ENCODE data around the gene DOK6. TPM values are rescaled to one million over a fixed set of nuclear protein-coding genes. Genes with fewer than 3 reads are reported as not detected.

The DOK6 gene
- total RNA-seq, 1 donor from 2014 or later, result 91.4 TPM

DNA sequence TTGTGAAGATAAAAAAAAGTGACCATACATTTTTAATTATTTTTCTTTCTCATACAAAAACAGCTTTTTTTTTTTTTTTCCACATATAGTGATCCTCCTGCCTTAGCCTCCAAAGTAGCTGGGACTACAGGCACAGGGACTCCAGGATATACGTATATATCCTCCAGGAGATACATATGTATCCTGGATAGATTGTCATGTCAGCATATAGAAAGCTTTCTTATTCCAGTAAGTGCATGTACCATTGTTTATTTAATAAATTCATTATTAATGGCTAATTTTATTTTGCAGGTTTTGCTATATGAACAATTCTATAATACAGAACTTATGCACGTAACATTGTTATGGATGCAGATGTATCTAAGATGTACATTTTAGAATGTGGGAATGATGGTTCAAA is 138.7 kb downstream of the DOK6 start:
- DNase-seq, result no peak

DNA sequence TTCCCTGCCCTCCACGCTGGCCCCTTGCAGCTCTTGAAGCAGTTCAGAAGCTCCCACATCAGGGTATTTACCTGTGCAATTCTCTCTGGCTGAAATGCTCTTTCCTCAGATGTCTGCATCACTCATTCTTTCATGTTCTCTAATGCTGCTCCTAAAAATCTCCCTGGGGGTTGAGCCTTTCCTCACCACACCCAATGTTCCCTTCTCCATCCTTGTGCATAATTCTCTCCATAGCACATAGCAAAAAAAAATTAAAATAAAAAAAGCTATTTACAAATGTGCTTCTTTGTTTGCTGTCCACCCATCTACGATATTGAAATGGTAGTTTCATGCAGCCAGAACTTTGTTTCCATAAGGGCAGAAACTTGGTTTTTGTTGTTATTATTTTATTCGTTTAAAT is 155.5 kb downstream of the DOK6 start:
- DNase-seq, result no peak

DNA sequence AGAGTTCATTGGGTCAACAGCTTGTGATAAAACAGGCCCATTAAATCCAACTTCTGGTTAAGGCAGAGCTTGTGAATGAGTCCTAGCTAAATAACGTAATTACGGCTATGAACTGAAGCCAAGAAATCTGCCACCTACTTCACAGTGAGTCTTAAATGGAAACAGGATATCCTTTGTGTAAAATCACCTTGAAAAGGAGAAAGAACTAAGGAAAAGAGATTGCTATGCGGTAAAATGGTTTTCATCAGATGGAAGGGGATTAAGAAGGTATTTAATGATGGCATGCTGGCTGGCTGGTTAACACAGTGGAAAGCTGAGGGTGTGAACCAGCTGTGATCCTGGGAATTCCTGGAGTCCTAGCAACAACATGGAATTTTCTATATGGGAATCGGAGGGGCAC is 156.6 kb downstream of the DOK6 start:
- no peak for DNase-seq

DNA sequence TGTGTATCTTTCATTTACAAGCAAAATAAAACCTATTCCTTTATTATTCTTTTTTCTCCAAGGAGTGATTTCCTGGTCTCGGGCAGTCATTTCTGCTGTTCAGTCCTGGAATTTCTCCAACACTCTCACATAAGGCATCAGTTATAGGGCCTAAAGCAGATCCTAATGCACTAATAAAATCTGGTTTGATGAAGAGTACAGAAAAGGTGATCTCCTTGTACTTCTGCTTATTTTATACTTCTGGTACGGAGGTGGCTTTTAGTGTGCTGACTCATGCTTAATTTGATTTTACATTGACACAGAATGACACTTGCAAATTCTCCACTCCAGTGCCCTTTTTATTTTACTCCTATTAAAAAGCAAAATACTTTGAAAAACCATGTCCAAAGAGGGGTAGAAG is 157.4 kb downstream of the DOK6 start:
- no peak for DNase-seq

DNA sequence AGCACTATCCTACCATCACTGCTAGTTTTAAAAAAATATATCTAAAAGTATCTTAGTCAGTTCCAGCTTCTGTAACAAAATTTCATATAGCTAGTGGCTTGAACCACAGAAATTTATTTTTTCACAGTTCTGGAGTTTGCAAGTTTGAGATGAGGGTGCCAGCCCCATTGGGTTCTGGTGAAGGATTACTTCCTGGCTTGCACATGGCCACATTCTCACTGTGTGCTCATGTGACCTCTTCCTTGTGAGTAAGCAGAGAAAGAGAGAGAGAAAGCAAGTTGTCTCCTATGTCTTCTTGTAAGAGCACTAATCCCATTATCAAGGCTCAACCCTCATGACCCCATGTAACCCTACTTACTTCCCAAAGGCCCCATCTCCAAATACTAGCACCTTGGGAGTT is 158.9 kb downstream of the DOK6 start:
- no peak for DNase-seq

DNA sequence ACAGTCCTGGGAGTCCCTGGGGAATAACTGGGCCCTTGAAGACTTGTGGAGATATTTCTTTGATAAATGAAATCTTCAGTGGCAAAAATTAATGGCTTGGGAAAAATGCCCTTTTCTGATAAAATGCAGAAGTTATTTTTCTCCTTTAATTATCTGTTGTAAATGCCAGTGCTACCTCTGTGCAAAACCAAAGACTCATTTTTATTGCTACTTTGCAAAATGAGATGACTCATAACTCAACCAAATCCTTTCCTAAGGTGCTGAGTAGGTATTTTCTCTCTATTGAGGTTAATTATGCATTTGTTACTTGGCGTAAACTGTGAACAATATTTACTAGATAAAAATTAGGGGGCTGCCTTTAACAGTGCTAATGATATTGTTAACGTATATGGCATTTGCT is 163.9 kb downstream of the DOK6 start:
- DNase-seq, result no peak

DNA sequence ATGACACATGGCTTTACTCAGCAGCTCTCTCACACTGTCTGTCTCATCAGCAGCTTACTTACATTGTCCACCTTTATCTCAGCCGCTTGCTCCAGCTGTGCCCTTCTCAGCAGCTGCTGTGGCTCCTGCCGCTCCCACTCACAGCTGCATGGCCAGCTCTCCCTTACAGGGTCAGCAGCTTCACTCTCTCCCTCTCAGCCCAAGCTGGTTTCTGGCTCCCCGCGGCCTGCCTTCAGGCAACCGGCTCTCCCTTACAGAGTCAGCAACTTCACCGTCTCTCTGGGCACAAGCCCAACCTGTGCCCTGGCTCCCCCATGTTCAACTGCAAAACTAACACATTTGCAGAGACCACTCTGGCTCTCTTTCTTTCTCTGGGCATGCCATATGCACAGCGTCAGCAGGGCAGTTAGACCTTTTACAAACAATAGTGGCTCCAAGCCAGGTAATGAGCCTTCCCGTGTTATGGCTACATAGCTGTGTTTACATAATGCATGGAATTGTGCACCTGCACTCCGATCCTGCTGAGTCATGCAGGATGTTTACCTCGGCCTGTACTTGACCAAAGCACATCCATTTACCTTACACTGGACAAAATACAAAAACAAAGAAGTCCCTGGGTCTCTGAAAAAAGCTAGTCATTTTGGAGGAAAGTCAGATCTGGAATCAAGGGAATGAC is 167.3 kb downstream of the DOK6 start:
- DNase-seq, result no peak

DNA sequence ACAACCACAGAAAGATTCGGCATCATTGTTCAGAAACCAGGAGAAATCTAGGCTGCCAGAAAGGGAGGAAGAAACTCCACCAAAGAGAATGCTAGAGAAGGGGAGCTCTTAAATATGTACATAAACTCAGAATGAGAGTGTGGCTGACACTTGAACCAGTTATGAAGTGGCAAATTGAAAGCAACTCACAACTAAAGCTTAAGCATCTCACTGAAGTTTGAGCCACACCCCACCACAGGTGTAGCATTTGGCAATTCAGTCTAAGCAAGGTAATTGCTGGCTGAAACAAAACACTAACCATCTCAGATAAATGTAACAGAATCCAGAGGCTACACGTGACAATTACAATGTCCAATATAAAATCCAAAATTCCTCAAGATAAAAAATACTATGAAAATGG is 168.4 kb downstream of the DOK6 start:
- no peak for DNase-seq

DNA sequence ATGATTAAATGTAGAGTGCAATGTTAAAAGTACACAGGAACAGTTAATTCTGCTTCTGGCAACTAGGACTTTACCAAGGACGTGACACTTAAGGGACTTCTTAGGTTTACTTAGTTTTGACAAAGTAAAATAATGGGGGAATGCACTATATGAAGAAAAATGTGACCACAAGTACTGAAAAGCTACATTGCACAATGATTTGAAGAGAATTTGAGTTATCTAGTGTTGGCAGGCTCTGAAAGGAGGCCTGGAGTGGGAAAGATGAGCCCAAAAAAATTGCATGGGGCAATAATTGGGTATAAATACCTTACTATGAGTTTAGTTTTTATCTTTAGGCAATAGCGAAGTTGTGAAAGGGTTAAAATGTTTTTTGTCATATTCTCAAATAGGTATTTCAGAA is 173.7 kb downstream of the DOK6 start:
- no peak for DNase-seq

DNA sequence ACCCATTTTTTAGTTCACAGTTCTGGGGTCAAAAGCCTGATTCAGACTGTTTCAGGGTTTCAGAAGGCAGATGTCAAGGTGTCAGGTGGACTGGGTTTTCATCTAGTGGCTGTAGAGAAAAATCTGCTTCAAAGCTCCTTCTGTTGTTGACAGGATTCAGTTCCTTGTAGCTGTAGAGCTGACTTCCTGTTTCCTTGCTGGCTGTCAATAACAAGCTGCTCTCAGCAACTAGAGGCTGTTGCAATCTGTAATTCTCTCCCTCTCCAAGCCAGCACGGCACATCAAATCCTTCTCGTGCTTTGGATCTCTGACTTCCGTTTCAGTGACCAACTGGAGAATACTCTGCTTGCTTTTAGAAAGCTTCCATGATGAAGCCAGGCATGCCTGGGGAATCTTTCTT is 179.4 kb downstream of the DOK6 start:
- DNase-seq, result no peak

DNA sequence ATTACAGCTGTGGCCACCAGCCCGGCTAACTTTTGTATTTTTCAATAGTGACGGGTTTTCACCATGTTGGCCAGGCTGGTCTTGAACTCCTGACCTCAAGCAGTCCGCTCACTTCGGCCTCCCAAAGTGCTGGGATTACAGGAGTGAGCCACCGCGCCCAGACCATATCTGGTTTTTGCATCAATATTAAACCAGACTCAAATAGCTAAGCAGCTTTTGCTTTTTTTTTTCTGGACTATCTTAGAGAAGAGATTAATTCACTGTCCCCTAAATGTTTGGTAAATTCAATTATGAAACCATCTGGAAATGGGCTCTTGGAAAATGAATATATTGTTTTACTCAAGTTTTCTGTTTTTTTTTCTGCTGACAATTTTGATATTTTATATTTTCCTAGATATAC is 183.7 kb downstream of the DOK6 start:
- DNase-seq, result no peak

DNA sequence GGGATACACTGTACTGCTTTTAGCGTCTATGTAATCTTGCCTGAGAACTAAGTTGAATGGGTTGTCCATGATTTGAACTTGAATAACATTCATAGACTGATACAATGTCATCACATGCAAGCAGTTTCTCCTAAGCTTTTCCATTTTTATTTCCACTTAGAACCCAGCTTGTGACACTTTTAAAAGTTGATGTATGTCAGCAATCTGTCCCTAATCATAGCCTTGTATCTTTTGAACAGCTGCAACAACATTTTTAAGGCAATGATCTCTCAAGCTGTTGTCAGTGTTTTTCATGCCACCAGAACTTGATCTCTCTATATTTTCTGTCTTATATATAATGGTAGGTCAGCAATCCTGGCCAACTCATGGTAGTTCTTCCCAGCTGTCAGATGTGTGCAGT is 185.0 kb downstream of the DOK6 start:
- no peak for DNase-seq

DNA sequence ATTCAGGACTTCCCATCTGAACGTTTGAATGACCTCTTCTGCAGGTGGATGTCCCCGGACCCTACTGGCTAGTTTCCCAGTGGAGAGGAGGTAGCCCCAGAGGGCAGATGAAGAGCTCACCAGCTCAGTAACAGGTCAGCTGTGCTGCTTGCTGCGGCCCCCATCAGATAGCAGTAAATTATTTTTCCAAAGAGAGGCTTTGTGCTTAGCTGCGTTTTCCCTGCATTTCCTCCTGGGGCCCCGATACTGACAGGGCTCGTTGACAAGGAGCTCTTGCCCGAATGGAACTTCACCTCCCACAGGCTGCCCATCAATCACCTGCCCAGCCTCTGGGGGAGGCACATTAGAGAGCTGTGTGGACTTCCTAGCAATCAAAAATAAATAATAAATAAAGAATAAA is 185.8 kb downstream of the DOK6 start:
- DNase-seq, result no peak

DNA sequence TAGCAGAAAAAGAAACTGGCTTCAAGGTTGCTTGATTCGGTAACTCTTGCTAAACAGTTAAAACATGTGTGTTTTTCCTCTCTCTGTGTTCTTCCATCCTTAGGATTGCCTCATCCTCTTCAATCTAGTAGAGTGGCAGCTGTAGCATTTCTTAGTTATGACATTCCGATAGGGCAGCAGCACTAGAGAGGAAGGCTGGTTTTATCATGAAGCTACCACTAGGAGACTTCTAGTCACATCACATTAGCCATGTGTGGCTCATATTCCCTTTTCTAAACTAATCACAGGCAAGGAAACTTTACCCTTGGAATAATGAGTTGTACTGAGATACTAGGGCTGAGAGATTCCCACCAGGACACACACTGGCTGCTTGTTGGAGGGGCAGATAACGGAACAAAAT is 187.6 kb downstream of the DOK6 start:
- no peak for DNase-seq

DNA sequence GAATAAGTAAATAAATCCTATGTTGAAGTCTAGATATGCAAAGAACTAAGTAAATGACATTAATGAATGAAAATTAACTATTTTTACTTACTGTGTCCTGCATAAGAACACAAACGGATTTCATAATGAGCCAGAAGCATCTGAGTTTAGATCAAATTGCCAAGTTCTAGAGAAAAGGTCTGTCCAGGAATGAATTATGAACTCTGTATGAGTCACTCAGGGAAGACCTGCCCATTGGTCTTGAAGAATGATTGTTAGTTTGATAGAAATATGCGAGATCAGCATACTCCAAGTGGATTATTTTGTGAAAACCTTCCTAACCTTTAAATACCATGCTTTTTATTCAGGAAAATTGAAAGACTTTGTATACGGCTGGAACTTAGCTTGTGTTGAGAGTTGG is 189.5 kb downstream of the DOK6 start:
- no peak for DNase-seq

DNA sequence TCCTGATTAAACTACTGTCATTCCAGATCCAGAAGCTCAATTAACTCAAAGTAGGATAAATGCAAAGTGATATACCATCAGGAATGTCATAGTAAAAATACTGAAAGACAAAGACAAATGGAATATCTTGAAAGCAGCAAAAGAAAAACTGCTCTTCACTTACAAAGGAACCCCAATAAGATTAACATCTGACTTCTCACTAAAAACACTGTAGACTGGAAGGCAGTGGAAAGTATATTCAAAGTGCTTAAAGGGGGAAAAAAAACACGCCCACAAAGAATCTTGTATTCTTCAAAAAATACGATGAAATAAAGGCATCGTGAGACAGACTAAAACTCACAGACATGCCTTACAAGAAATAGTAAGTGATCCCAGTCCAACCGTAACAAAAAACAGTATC is 195.7 kb downstream of the DOK6 start:
- no peak for DNase-seq

DNA sequence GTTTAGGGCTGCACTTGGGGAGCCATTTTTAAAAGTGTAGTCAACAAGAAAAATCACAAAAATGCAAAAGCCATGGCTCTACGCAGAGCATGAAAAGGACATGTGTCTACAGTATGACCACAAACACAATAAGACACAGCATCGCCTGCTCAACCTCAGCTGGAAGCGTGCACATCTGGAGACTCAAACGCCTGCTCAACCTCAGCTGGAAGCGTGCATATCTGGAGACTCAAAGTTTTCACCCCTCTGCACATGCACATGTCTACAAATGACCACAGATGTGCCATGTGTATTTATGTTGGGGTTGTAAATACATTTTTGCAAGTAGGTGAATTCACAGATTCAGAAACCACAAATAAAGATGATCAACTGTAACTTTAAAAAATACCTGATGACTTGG is 196.9 kb downstream of the DOK6 start:
- no peak for DNase-seq

DNA sequence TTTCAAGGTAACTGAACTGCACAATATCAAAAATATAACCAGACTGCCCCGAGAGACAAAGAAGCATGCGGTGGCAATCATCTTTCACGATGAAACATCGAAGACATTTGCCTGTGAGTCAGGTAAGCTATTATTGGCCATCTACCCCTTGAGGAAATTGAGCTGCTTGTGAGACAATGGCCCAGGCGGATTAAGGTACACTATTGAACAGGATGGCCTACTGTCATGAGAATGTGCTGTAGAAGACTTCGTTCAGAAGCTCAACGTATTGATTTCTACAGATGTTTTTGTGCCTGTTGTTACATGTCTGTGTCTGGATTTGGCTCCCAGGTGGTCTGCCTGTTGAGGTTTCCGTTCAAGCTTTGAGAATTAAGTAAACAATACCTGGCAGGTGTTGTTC is 198.7 kb downstream of the DOK6 start:
- DNase-seq, result no peak

DNA sequence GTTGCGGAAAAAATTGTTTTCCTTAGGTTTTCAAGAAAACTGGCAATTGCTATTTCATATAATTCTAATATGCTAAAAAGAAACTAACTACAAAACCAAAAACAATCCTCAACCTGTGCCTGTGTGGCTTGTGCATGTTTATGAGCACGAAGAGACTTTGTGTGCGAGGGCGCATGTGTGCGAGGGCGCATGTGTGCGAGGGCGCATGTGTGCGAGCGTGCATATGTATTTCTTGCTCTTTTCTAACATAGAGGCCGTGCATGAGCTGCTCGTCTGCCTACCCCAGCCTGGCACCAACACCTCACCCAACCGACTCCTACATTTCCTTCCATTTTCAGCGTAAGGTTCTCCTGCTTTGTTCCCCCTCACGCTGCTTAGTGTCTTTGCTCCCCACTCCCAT is 211.6 kb downstream of the DOK6 start:
- no peak for DNase-seq

DNA sequence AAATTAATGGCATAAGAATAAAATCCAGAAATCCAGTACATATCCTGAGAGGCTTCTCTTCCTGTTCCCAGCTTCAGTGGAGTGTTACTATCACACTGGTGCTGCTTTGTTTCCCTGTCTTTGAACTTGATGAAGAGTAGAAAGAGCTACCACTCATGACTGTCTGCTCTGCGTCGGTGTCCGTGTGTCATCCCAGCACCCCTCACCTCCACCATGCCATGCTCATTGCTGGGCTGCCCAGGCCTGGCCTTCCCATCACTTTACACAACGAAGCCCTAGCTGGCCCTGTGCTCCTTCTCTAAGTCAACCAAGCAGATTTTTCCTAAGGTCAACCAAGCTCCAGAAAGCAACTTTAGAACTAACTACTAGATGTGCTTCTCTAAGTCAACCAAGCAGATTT is 215.4 kb downstream of the DOK6 start:
- DNase-seq, result no peak

DNA sequence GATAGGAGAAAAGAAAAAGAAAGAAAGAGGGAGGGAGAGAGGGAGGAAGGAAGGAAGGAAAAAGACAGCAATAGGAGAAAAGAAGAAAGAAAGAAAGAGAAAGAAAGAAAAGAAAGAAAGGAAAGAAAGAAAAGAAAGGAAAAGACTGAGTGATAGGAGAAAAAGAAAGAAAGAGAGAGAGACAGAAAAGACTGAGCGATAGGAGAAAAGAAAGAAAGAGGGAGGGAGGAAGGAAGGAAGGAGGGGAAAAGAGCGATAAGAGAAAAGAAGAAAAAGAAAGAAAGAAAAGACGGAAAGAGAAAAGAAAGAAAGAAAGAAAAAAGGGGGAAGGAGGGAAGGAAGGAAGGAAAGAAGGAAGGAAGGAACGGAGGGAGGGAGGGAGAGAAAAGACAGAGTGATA is 216.7 kb downstream of the DOK6 start:
- no peak for DNase-seq

DNA sequence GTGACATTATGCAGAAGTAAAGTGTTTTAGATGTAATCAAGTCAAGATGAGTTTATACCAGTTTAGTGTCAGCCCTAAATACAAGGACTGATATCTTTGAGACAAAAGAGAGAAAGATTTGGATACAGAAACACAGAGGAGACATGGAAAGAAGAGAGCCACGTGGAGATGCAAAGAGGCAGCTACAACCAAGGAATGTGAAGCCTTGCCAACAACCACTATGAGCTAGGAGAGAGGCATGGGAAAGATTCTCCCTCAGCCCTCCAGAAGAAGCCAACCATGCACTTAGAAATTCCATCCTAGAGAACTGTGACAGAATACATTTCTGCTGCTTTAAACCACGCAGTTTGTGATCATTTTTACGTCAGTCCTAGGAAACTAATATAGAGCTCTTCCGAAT is 217.2 kb downstream of the DOK6 start:
- no peak for DNase-seq

DNA sequence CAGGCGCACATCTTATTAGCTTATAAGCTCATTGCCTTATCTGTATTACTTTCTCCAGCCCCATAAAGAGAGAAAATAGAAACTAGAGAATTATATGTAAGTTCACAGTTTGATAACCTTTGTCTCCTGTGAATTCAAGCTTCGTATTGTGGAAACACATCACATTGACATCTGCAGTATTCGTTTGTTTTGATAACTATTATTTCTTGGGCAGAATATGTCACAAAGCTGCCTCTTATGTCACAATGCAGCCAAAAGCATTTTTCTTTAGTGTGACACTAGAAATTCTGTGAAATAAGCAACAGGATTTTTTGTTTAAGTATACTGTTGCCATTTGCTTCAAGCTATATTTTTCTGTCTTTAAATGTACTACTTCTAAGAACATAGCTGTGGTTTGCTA is 221.5 kb downstream of the DOK6 start:
- DNase-seq, result no peak

DNA sequence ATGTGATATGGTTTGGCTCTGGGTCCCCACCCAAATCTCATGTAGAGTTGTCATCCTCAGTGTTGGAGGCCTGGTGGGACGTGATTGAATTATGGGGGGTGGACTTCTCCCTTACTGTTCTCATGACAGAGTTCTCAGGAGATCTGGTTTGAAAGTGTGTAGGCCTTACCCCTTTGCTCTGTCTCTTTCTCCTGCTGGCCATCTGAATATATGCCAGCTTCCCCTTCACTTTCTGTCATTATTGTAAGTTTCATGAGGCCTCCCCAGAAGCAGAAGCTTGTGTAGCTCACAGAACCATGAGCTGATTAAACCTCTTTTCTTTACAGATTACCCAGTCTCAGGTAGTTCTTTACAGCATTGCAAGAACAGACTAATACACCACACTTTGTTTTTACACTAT is 222.3 kb downstream of the DOK6 start:
- DNase-seq, result no peak

DNA sequence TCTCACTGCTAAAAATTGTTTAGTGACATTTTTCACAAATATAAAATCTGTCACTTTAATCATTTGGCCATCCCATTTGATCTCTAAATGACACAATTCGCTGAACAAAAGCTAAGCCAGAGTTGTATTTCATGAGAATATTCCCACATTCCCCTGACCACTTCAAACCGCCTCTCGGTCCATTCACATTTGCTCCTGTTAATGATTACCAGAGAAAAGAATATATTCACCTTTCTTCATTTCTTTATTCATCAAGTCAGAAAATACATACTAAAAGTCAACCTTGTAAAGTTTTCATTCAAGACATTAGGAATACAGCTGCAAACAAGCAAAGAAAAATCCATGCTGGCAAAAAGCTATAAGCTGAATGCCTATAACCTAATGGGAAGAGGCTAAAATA is 225.5 kb downstream of the DOK6 start:
- no peak for DNase-seq
